HepG2 (cell line): Measurements from ENCODE around the gene HEMK1. TPM values are rescaled to one million over a fixed set of nuclear protein-coding genes. Genes with fewer than 3 reads are reported as not detected.
A peak's percentile ranks its signal among the peaks of the same experiment; 100 is the strongest.

Experiments
- ARID4A ChIP-seq: sonication (generic); formaldehyde crosslinking; IDR thresholded peaks from 2 replicates; pipeline ENCODE4 v1.5.0; 2020; ENCODE audit warnings: mild to moderate bottlenecking, missing genetic modification reagents, borderline replicate concordance
- ARNT2 ChIP-seq: sonication (generic); formaldehyde crosslinking; IDR thresholded peaks from 2 replicates; pipeline ENCODE4 v1.8.0; 2022; ENCODE audit warnings: mild to moderate bottlenecking, low read depth, missing genetic modification reagents, moderate library complexity
- FOXA3 ChIP-seq: IDR thresholded peaks from 2 replicates; pipeline ENCODE4 v1.6.1; 2016; ENCODE audit warnings: missing genetic modification reagents, missing compliant biosample characterization
- ISL2 ChIP-seq: sonication (generic); formaldehyde crosslinking; IDR thresholded peaks from 2 replicates; pipeline ENCODE4 v1.5.0; 2020; ENCODE audit warnings: missing genetic modification reagents
- KLF13 ChIP-seq: sonication (generic); formaldehyde crosslinking; IDR thresholded peaks from 2 replicates; pipeline ENCODE4 v1.4.0; 2020; ENCODE audit warnings: mild to moderate bottlenecking, missing genetic modification reagents
- MAX ChIP-seq: IDR thresholded peaks from 2 replicates; pipeline ENCODE4 v1.6.1; 2012; ENCODE audit warnings: inconsistent platforms
- MTF1 ChIP-seq: sonication (generic); formaldehyde crosslinking; IDR thresholded peaks from 2 replicates; pipeline ENCODE4 v1.5.0; 2020; ENCODE audit warnings: missing genetic modification reagents
- MXD1 ChIP-seq: sonication (generic); formaldehyde crosslinking; IDR thresholded peaks from 2 replicates; pipeline ENCODE4 v1.4.0; 2020; ENCODE audit warnings: mild to moderate bottlenecking, missing genetic modification reagents
- PAXIP1 ChIP-seq: sonication (generic); formaldehyde crosslinking; conservative IDR thresholded peaks from 2 replicates; pipeline ENCODE4 v1.4.0; 2020; ENCODE audit warnings: mild to moderate bottlenecking, missing genetic modification reagents, moderate library complexity
- SMC3 ChIP-seq: IDR thresholded peaks from 2 replicates; pipeline ENCODE4 v1.6.1; 2011; ENCODE audit warnings: low read length, improper control_type of control experiment
- ZNF232 ChIP-seq: sonication (generic); formaldehyde crosslinking; IDR thresholded peaks from 2 replicates; pipeline ENCODE4 v1.4.0; 2020; ENCODE audit warnings: missing genetic modification reagents, borderline replicate concordance
- ZNF407 ChIP-seq: sonication (generic); formaldehyde crosslinking; IDR thresholded peaks from one replicate; pipeline ENCODE4 v1.5.1; 2020; ENCODE audit warnings: mild to moderate bottlenecking, missing genetic modification reagents; ENCODE audit errors: not compliant biosample characterization
- ZNF460 ChIP-seq: sonication (generic); formaldehyde crosslinking; IDR thresholded peaks from 2 replicates; pipeline ENCODE4 v1.5.1; 2020; ENCODE audit warnings: missing genetic modification reagents, mild to moderate bottlenecking, borderline replicate concordance
- polyA plus RNA-seq, 8 experiments: library from polyadenylated mRNA; depleted of rRNA in 3 of 8; stranded (reverse) in 7 of 8; unstranded in 1 of 8; fragments of >200 nt; fragmentation: Illumina TruSeq in 4 of 8; extraction: Trizol in 4 of 8; gene quantifications; 2 replicates each; pipeline versions ENCODE4 v1.2.1 to v1.2.3, GENCODE V29; 2011 to 2016; ENCODE audit warnings: low read depth in 4 of 8, missing spikeins in 1 of 8, mixed read lengths in 1 of 8; ENCODE audit not compliant: insufficient read depth in 1 of 8
- total RNA-seq, 5 experiments: library from RNA; depleted of rRNA; stranded (reverse); fragments of >200 nt; fragmentation: Illumina TruSeq; extraction: Trizol; gene quantifications; 2 replicates each; pipeline ENCODE4 v1.2.3, GENCODE V29; 2016; ENCODE audit warnings: low read depth in 1 of 5

Gene HEMK1
- total and polyA plus RNA-seq, 2 of the 13 experiments (the other 11 are each of a cell fraction or from before 2014, with no cell fraction given), result 9.8 to 12.6 TPM

- TF ChIP-seq ZNF232 (CRISPR knock-in tag), result peak; percentile 90
- no peak for TF ChIP-seq KLF13 (CRISPR knock-in tag)
- TF ChIP-seq ARNT2 (CRISPR knock-in tag), result 0 out of 2 replicates have a peak, but pooled peaks have one; percentile 39
- no peak for TF ChIP-seq ZNF460 (CRISPR knock-in tag)
- TF ChIP-seq FOXA3 (CRISPR knock-in tag), result 0 out of 2 replicates have a peak, but pooled peaks have one; percentile 11
- 0 out of 2 replicates have a peak, but pooled peaks have one; percentile 43 for TF ChIP-seq MXD1 (CRISPR knock-in tag)
- TF ChIP-seq SMC3, result no peak
- peak; percentile 60 for TF ChIP-seq MAX
- TF ChIP-seq ARID4A (CRISPR knock-in tag), result no peak
- TF ChIP-seq ISL2, result 0 out of 2 replicates have a peak, but pooled peaks have one; percentile 37
- TF ChIP-seq ZNF407, result no peak
- TF ChIP-seq PAXIP1, result 0 out of 2 replicates have a peak, but pooled peaks have one; percentile 15
- no peak for TF ChIP-seq MTF1 (CRISPR knock-in tag)
These were observed 43.3 kb upstream of the HEMK1 start (continued) for GRCh38 chr3:50525987-50526386.
